GM12878 (cell line): ENCODE measurements around the gene PKHD1. TPM values are rescaled to one million over a fixed set of nuclear protein-coding genes. Genes with fewer than 3 reads are reported as not detected.

Experiments used
- ATAC-seq: fragments of 200-7000 bp; cut with Tn5 transposase; 3 replicates; pipeline ENCODE4 v1.9.1; 2020; ENCODE audit warnings: mild to moderate bottlenecking, moderate library complexity
- BruUV-seq: library from RNA; stranded (reverse); fragments of 400-500 nt; replicated peaks from 2 replicates; lab custom pipeline; 2021; lab: Mats Ljungman, UMichigan
- CTCF ChIA-PET: fragments of 300-600 bp; sonication (Branson Sonifier 250); formaldehyde crosslinking; extraction: SDS; loops from one replicate; lab custom pipeline; 2021; ENCODE audit warnings: inconsistent platforms; lab: Yijun Ruan, JAX
- POLR2A ChIA-PET: fragments of 350-600 bp; formaldehyde crosslinking; extraction: SDS; loops from one replicate; lab custom pipeline; 2021; ENCODE audit warnings: inconsistent platforms; lab: Charles Lee
- RAD21 ChIA-PET: fragments of 300-600 bp; sonication (Branson Sonifier 250); formaldehyde crosslinking; loops from one replicate; lab custom pipeline; 2023; ENCODE audit warnings: antibody characterized with exemption; ENCODE audit not compliant: unreplicated experiment; lab: Charles Lee
- SMC1A ChIA-PET: fragments of 300-600 bp; sonication (Branson Sonifier 250); formaldehyde crosslinking; loops from one replicate; lab custom pipeline; 2023; ENCODE audit not compliant: unreplicated experiment, uncharacterized antibody; lab: Charles Lee
- DNase-seq: peaks from one replicate; pipeline ENCODE4 v3.0.0-alpha.2; 2011; ENCODE audit warnings: low read depth, low spot score
- FAIRE-seq: peaks from 3 replicates; lab custom pipeline; 2011; peaks lifted over from hg19 to GRCh38; lab: Jason Lieb, UNC
- H2AFZ ChIP-seq: 2 replicates; pipeline ENCODE4 v1.6.0; 2011; ENCODE audit warnings: low read depth, low read length, control low read depth; ENCODE audit not compliant: control insufficient read depth
- H3K27ac ChIP-seq: 2 replicates; pipeline ENCODE4 v1.5.1; 2011; ENCODE audit warnings: control low read depth; ENCODE audit not compliant: control insufficient read depth, insufficient read depth
- H3K27me3 ChIP-seq, 2 experiments: replicated peaks in 1 of 2; 2 replicates each; pipeline versions ENCODE4 v1.6.0 to v1.6.1; 2011; ENCODE audit warnings: low read length in 1 of 2; ENCODE audit not compliant: control insufficient read depth in 2 of 2, insufficient read depth in 2 of 2
- H3K36me3 ChIP-seq, 2 experiments: 2 replicates each; pipeline ENCODE4 v1.5.1; 2011; ENCODE audit warnings: low read length in 1 of 2; ENCODE audit not compliant: control insufficient read depth in 2 of 2, insufficient read depth in 2 of 2
- H3K4me1 ChIP-seq: 2 replicates; pipeline ENCODE4 v1.6.1; 2011; ENCODE audit warnings: mild to moderate bottlenecking, low read length, moderate library complexity, mixed read lengths; ENCODE audit not compliant: control insufficient read depth, insufficient read depth
- H3K4me2 ChIP-seq: 2 replicates; pipeline ENCODE4 v1.6.0; 2011; ENCODE audit warnings: control low read depth; ENCODE audit not compliant: control insufficient read depth, insufficient read depth
- H3K4me3 ChIP-seq: fragments of 200-600 bp; sonication (generic); 2 replicates; pipeline ENCODE4 v1.5.1; 2016
- H3K79me2 ChIP-seq: 2 replicates; pipeline ENCODE4 v1.6.0; 2011; ENCODE audit warnings: low read length; ENCODE audit not compliant: control insufficient read depth, insufficient read depth
- H3K9ac ChIP-seq: 2 replicates; pipeline ENCODE4 v1.8.0; 2011; ENCODE audit warnings: low read length, control low read depth, mixed read lengths; ENCODE audit not compliant: control insufficient read depth, insufficient read depth
- H3K9me3 ChIP-seq: replicated peaks from 3 replicates; pipeline ENCODE4 v1.5.1; 2011; ENCODE audit warnings: mild to moderate bottlenecking, low read length; ENCODE audit not compliant: control insufficient read depth, insufficient read depth
- H4K20me1 ChIP-seq: 2 replicates; pipeline ENCODE4 v1.6.0; 2011; ENCODE audit not compliant: control insufficient read depth, insufficient read depth
- ATF3 ChIP-seq: IDR thresholded peaks from 2 replicates; pipeline ENCODE4 v1.6.1; 2011; ENCODE audit warnings: low read depth, mild to moderate bottlenecking, low read length, moderate library complexity, borderline replicate concordance; ENCODE audit errors: extremely low read depth
- CEBPB ChIP-seq, 2 experiments: fragments of 150-350 bp in 1 of 2; IDR thresholded peaks; 2 replicates each; pipeline ENCODE4 v1.6.1; 2012 to 2014; ENCODE audit warnings: low read depth in 2 of 2, low read length in 2 of 2, borderline replicate concordance in 1 of 2, inconsistent platforms in 1 of 2
- CHD1 ChIP-seq: IDR thresholded peaks from 2 replicates; pipeline ENCODE4 v1.6.1; 2012; ENCODE audit warnings: low read depth, low read length, improper control_type of control experiment
- ESRRA ChIP-seq: IDR thresholded peaks from 2 replicates; pipeline ENCODE4 v1.6.1; 2012; ENCODE audit warnings: mild to moderate bottlenecking, low read length, improper control_type of control experiment
- MLLT1 ChIP-seq: fragments of 450-650 bp; IDR thresholded peaks from 2 replicates; pipeline ENCODE4 v1.6.1; 2016; ENCODE audit warnings: mild to moderate bottlenecking
- NFIC ChIP-seq: IDR thresholded peaks from 2 replicates; pipeline ENCODE4 v1.6.1; 2012; ENCODE audit warnings: low read depth, mild to moderate bottlenecking, inconsistent platforms, low read length, moderate library complexity
- NR2F1 ChIP-seq: fragments of 450-650 bp; conservative IDR thresholded peaks from 2 replicates; pipeline ENCODE4 v1.6.1; 2017; ENCODE audit warnings: mild to moderate bottlenecking
- SUPT20H ChIP-seq: IDR thresholded peaks from 2 replicates; pipeline ENCODE4 v1.6.1; 2011; ENCODE audit warnings: low read depth, mild to moderate bottlenecking, low read length, moderate library complexity, borderline replicate concordance; ENCODE audit not compliant: control insufficient read depth
- TCF3 ChIP-seq: IDR thresholded peaks from 2 replicates; pipeline ENCODE4 v1.6.1; 2012; ENCODE audit warnings: low read depth, mild to moderate bottlenecking, low read length, borderline replicate concordance; ENCODE audit not compliant: insufficient read depth
- WGBS: methylation state at CpG from one replicate; pipeline ENCODE4 v1.1.6; 2016; ENCODE audit warnings: low lambda C conversion rate; ENCODE audit not compliant: insufficient replicate concordance, insufficient coverage; ENCODE audit errors: missing lambda C conversion rate; 5-methylcytosine and 5-hydroxymethylcytosine counted together
- in situ Hi-C: fragments of 300-500 bp; cut with MboI; formaldehyde crosslinking; loops from 9 replicates; pipeline ENCODE4 v1.14.3; 2018; ENCODE audit warnings: mixed read lengths
- intact Hi-C: fragments of 100-400 bp; cut with micrococcal nuclease; formaldehyde crosslinking; loops from one replicate; pipeline ENCODE4 v1.14.2; 2022; ENCODE audit not compliant: unreplicated experiment
- polyA plus RNA-seq, 11 experiments: library from polyadenylated mRNA; depleted of rRNA in 4 of 11; unstranded in 6 of 11; stranded (reverse) in 5 of 11; fragments of >200 nt; fragmentation: Nextera tagmentation in 4 of 11; fragmentation: Illumina TruSeq in 1 of 11; extraction: Ambion mirVana in 4 of 11; extraction: Trizol in 1 of 11; gene quantifications; 1 replicate in 1 of 11; 2 replicates in 10 of 11; pipeline versions ENCODE4 v1.2.1 to v1.2.3, GENCODE V29; 2011 to 2016; ENCODE audit warnings: inconsistent platforms in 2 of 11, missing spikeins in 2 of 11, low read depth in 1 of 11
- total RNA-seq, 4 experiments: library from RNA; depleted of rRNA in 3 of 4; stranded (reverse); fragments of >200 nt in 3 of 4; fragmentation: Illumina TruSeq in 1 of 4; extraction: Trizol in 1 of 4; gene quantifications; 2 replicates each; pipeline versions ENCODE4 v1.2.1 to v1.2.3, GENCODE V29; 2013 to 2021

Gene PKHD1
- total and polyA plus RNA-seq, 10 of the 15 experiments (the other 5 are each of a cell fraction or from before 2014, with no cell fraction given), result under 0.01 to 0.90 (median 0.02) TPM; not detected in 1

GRCh38 chr6:51743999-51744398 is 343.4 kb downstream of the PKHD1 start:
- no peak for ATAC-seq
- no TSS peak for BruUV-seq

More at GRCh38 chr6:51743999-51744398, 343.4 kb downstream of the PKHD1 start:
- no peak overlapping the region for H3K4me2 ChIP-seq
- no peaks in the 10 kb centered on the region for H3K36me3 ChIP-seq
- H3K27ac ChIP-seq, result no peak overlapping the region
- ChIA-PET POLR2A (no interaction called here), CTCF (interaction anchor here (1.1 kb wide), 1 partner anchor 10 kb away, joined by 4 read pairs; no protein-coding TSS in a partner anchor), RAD21 (no interaction called here), SMC1A (no interaction called here)
- 16% methylated on average over 2 of the region's 2 CpGs for WGBS
- H3K4me1 ChIP-seq, result no peaks in the 10 kb centered on the region
- FAIRE-seq (no peak), DNase-seq (no peak)
- H3K27me3 ChIP-seq, result no peaks in the 10 kb centered on the region; a peak in 1 of 4 replicates
- intact Hi-C loops (no loop called here), in situ Hi-C loops (no loop called here)
- no peak overlapping the region for H3K9ac ChIP-seq
- no peaks in the 10 kb centered on the region for H3K79me2 ChIP-seq
- no peak overlapping the region for H3K4me3 ChIP-seq
- H4K20me1 ChIP-seq, result no peaks in the 10 kb centered on the region
- H3K9me3 ChIP-seq, result no peaks in the 10 kb centered on the region
- no peak for TF ChIP-seq CEBPB (IDR thresholded peaks at IDR 0.05; ENCODE audit: borderline replicate concordance in 1 of 2, low read depth in 2 of 2, low read length in 2 of 2)
- no peak for TF ChIP-seq ATF3
- TF ChIP-seq CHD1, result no peak
- TF ChIP-seq NR2F1, result no peak
- TF ChIP-seq SUPT20H, result no peak
- no peak for TF ChIP-seq ESRRA
- TF ChIP-seq TCF3, result no peak
- no peak for TF ChIP-seq NFIC
- TF ChIP-seq MLLT1, result no peak
- H2AFZ ChIP-seq, result no peak overlapping the region
